H1 (cell line): Measurements from ENCODE around the gene GRIA1. TPM values are rescaled to one million over a fixed set of nuclear protein-coding genes. Genes with fewer than 3 reads are reported as not detected.

Experiments used
- FOSL1 ChIP-seq: IDR thresholded peaks from 2 replicates; pipeline ENCODE4 v1.6.1; 2011; ENCODE audit warnings: mild to moderate bottlenecking, low read depth, low read length, moderate library complexity; ENCODE audit not compliant: insufficient read depth
- JUND ChIP-seq: IDR thresholded peaks from 2 replicates; pipeline ENCODE4 v1.6.1; 2011; ENCODE audit warnings: mild to moderate bottlenecking, improper control_type of control experiment, low read length
- SP1 ChIP-seq: IDR thresholded peaks from 2 replicates; pipeline ENCODE4 v1.6.1; 2011; ENCODE audit warnings: low read depth, low read length
- polyA plus RNA-seq, 7 experiments: library from polyadenylated mRNA; depleted of rRNA in 3 of 7; stranded (reverse) in 5 of 7; unstranded in 2 of 7; fragments of >200 nt in 5 of 7; fragments of 200-250 nt in 2 of 7; gene quantifications; 1 replicate in 5 of 7; 2 replicates in 1 of 7; 4 replicates in 1 of 7; pipeline versions ENCODE4 v1.2.1 to v1.2.3, GENCODE V29; 2011 to 2013; ENCODE audit warnings: missing spikeins in 2 of 7, mixed read lengths in 2 of 7
- total RNA-seq: library from RNA; stranded (reverse); fragmentation: NEBNext Ultra II Directional; extraction: Animal tissue kit (Norgen Biotek cat#: 25700); gene quantifications from 2 replicates; pipeline ENCODE4 v1.2.1, GENCODE V29; 2021
- TF ChIP-seq, protein P1 (sequence below): IDR thresholded peaks from 2 replicates; pipeline ENCODE4 v1.6.1; 2012; ENCODE audit warnings: low read length, inconsistent platforms

GRIA1 gene
- total and polyA plus RNA-seq, 2 of the 8 experiments (the other 6 are each of a cell fraction or from before 2014, with no cell fraction given), result 0.97 to 2.5 TPM

DNA sequence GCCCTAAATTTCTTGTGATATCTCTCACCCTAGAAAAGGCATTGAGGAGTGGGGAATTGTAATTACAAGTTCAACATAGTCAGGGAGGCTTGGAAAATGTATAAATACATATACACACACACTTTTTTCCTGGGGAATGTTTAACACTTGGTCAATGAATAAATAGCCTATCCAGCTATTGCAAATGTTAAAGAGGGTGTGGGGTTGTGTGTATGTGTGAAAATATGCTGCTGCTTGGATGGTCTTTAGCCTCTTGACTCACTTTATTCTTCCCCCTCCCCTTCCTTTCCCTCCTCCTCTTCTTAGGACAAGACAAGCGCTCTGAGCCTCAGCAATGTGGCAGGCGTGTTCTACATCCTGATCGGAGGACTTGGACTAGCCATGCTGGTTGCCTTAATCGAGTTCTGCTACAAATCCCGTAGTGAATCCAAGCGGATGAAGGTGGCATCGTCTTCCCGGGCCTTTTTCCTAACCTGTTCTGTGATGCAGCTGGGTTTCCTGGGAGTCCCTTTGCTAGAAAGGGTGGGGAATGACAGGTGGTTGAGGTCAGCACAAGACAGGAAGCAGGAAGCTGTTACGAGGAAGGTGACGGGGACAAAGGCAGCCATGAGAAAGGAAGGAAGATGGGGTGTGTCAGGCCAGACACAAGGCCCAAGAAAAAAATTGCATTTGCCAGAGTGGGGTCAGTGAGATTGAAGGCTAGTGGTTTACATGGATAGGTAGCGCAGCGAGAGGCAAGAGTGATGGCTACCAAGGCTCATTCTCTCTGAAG, 311.8 kb downstream of the GRIA1 start (continued):
- no peak for TF ChIP-seq SP1
- no peak for TF ChIP-seq FOSL1
- TF ChIP-seq, protein P1, sequence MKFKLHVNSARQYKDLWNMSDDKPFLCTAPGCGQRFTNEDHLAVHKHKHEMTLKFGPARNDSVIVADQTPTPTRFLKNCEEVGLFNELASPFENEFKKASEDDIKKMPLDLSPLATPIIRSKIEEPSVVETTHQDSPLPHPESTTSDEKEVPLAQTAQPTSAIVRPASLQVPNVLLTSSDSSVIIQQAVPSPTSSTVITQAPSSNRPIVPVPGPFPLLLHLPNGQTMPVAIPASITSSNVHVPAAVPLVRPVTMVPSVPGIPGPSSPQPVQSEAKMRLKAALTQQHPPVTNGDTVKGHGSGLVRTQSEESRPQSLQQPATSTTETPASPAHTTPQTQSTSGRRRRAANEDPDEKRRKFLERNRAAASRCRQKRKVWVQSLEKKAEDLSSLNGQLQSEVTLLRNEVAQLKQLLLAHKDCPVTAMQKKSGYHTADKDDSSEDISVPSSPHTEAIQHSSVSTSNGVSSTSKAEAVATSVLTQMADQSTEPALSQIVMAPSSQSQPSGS, result no peak
- no peak for TF ChIP-seq JUND
